Stomach (tissue), 9 donors: ENCODE results near the gene WRAP53. TPM values are rescaled to one million over a fixed set of nuclear protein-coding genes. Genes with fewer than 3 reads are reported as not detected.

Experiments used
- DNase-seq, 2 donors: peaks; one replicate each; pipeline versions ENCODE4 v3.0.0 to v3.0.0-alpha.2; 2013 to 2019
- H3K27ac ChIP-seq, 5 donors: fragments of 200-600 bp in 4 of 5; sonication (generic) in 4 of 5; one replicate each; pipeline ENCODE4 v1.5.1; 2013 to 2019; ENCODE audit warnings: mild to moderate bottlenecking in 1 of 5, moderate library complexity in 1 of 5
- H3K27me3 ChIP-seq, 3 donors: fragments of 200-600 bp; sonication (generic); one replicate each; pipeline ENCODE4 v1.5.1; 2017 to 2019; ENCODE audit warnings: mixed run types in 1 of 3
- H3K36me3 ChIP-seq, 4 donors: fragments of 200-600 bp; sonication (generic); 1 replicate in 3 of 4; 2 replicates in 1 of 4; pipeline ENCODE4 v1.5.1; 2016 to 2019
- H3K4me1 ChIP-seq, 4 donors: fragments of 200-600 bp; sonication (generic); one replicate each; pipeline ENCODE4 v1.5.1; 2016 to 2019
- H3K4me3 ChIP-seq, 4 donors: fragments of 200-600 bp; sonication (generic) in 3 of 4; one replicate each; pipeline ENCODE4 v1.5.1; 2016 to 2019; ENCODE audit warnings: mild to moderate bottlenecking in 1 of 4
- H3K9me3 ChIP-seq, 4 donors: fragments of 200-600 bp; sonication (generic); one replicate each; pipeline ENCODE4 v1.5.1; 2016 to 2019
- EP300 ChIP-seq: sonication (generic); formaldehyde crosslinking; IDR thresholded peaks from one replicate; pipeline ENCODE4 v1.6.1; 2017; ENCODE audit warnings: antibody characterized with exemption
- POLR2A ChIP-seq, 4 donors: fragments of 450-650 bp; IDR thresholded peaks; one replicate each; pipeline ENCODE4 v1.6.1; 2016; ENCODE audit warnings: antibody characterized with exemption in 4 of 4, control low read depth in 2 of 4, mild to moderate bottlenecking in 1 of 4, moderate library complexity in 1 of 4
- POLR2AphosphoS5 ChIP-seq, 3 donors: sonication (generic); formaldehyde crosslinking; IDR thresholded peaks; one replicate each; pipeline ENCODE4 v1.6.1; 2016; ENCODE audit warnings: antibody characterized with exemption in 3 of 3
- whole genome bisulfite sequencing, 5 donors: extraction: QIAGEN DNeasy Blood & Tissue Kit in 3 of 5; methylation state at CpG; one replicate each; pipeline versions ENCODE4 v1.1.5 to v1.1.7; 2013 to 2018; 5-methylcytosine and 5-hydroxymethylcytosine counted together
- intact Hi-C: fragments of 100-400 bp; cut with DNase I; formaldehyde crosslinking; loops from one replicate; pipeline ENCODE4 v1.15.1; 2023; ENCODE audit warnings: low total_unique reads
- polyA plus RNA-seq, 3 donors: library from polyadenylated mRNA; stranded (reverse); fragments of 200-250 nt; gene quantifications; one replicate each; pipeline ENCODE4 v1.2.3, GENCODE V29; 2013
- total RNA-seq, 5 donors: library from RNA; depleted of rRNA; stranded (reverse); fragments of >200 nt; gene quantifications; one replicate each; pipeline versions ENCODE4 v1.1.0 to v1.2.3, GENCODE V29; 2014 to 2016
- TF ChIP-seq, protein P1 (sequence below), 7 experiments: fragments of 450-650 bp in 4 of 7; fragments of 200-600 bp in 3 of 7; sonication (generic) in 3 of 7; IDR thresholded peaks; one replicate each; pipeline ENCODE4 v1.5.1; 2016 to 2019; ENCODE audit warnings: antibody characterized with exemption in 7 of 7, control low read depth in 2 of 7, mild to moderate bottlenecking in 1 of 7
- donor health status: healthy with polysubstance abuse.
- donor health status: Bipolar disorder and iron deficiency.
- donor health status: healthy.

The WRAP53 gene
- total and polyA plus RNA-seq, 8 donors = 1.8 to 12.6 (median 3.8) TPM

- Histone ChIP-seq H3K9me3 (peaks cover 0 to 10% (median 6%) of the 10 kb centered on the region in 4 donors), H3K27ac (no peak overlapping the region), H3K4me3 (no peak overlapping the region), H3K27me3 (no peaks in the 10 kb centered on the region), H3K4me1 (no peaks in the 10 kb centered on the region), H3K36me3 (peaks cover 52 to 67% (median 66%) of the 10 kb centered on the region in 4 donors)
- no peak for DNase-seq
- intact Hi-C loops = no loop called here
- 88 to 95% (median 91%) methylated on average over 14 of the region's 14 CpGs for WGBS, 5 donors
- no peak for TF ChIP-seq EP300
- no peak for TF ChIP-seq POLR2A (IDR thresholded peaks at IDR 0.05)
- TF ChIP-seq, protein P1, sequence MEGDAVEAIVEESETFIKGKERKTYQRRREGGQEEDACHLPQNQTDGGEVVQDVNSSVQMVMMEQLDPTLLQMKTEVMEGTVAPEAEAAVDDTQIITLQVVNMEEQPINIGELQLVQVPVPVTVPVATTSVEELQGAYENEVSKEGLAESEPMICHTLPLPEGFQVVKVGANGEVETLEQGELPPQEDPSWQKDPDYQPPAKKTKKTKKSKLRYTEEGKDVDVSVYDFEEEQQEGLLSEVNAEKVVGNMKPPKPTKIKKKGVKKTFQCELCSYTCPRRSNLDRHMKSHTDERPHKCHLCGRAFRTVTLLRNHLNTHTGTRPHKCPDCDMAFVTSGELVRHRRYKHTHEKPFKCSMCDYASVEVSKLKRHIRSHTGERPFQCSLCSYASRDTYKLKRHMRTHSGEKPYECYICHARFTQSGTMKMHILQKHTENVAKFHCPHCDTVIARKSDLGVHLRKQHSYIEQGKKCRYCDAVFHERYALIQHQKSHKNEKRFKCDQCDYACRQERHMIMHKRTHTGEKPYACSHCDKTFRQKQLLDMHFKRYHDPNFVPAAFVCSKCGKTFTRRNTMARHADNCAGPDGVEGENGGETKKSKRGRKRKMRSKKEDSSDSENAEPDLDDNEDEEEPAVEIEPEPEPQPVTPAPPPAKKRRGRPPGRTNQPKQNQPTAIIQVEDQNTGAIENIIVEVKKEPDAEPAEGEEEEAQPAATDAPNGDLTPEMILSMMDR (IDR thresholded peaks at IDR 0.05) = no peak
- no peak for TF ChIP-seq POLR2AphosphoS5 (IDR thresholded peaks at IDR 0.05)
Observed at GRCh38 chr17:7674934-7675333, 13.3 kb upstream of the WRAP53 start.

- Histone ChIP-seq H3K27ac (no peak overlapping the region), H3K36me3 (peaks cover 39 to 51% (median 50%) of the 10 kb centered on the region in 4 donors), H3K9me3 (peaks cover 0 to 10% (median 6%) of the 10 kb centered on the region in 4 donors), H3K4me3 (no peak overlapping the region), H3K4me1 (no peaks in the 10 kb centered on the region), H3K27me3 (no peaks in the 10 kb centered on the region)
- WGBS, 5 donors = 81 to 93% (median 86%) methylated on average over 5 of the region's 5 CpGs
- no peak for DNase-seq
- intact Hi-C loops = no loop called here
- no peak for TF ChIP-seq POLR2A (IDR thresholded peaks at IDR 0.05)
- no peak for TF ChIP-seq EP300
- no peak for TF ChIP-seq POLR2AphosphoS5 (IDR thresholded peaks at IDR 0.05)
- TF ChIP-seq, protein P1 (IDR thresholded peaks at IDR 0.05) = no peak
Observed at GRCh38 chr17:7676533-7676932, 11.7 kb upstream of the WRAP53 start.

DNA sequence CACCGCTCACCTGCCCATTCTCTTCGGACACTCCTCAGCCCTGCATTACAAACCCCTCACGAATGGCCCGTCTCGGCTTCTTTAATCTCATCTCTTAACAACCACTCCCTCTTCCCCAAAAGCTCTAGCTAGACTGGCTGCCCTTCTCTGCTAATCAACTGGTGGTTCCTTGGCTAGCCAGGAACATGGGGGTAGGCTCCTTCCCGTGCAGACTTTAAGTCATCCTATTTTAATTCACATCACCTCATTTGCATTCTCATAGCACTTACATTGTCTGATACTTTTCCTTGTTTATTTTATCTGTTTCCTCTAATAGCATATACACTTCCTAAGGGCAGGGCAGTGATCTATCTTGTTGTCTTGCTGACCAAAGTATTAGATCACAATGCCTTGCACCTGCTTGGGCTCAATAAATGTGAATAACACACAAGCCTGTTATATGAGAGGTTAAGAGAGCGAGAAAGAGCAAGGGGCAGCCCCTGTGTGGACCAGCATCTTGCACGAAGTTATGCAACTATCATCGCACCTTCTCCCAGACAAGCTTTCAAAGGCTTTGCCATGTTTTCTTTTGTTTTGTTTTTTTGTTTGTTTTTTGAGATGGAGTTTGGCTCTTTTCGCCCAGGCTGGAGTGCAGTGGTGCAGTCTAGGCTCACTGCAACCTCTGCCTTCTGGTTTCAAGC lies 10.7 kb upstream of the WRAP53 start:
- no peak overlapping the region for H3K27ac ChIP-seq
- peaks cover 30 to 41% (median 40%) of the 10 kb centered on the region in 4 donors for H3K36me3 ChIP-seq
- no peak overlapping the region for H3K4me3 ChIP-seq
- no peak for DNase-seq
- peaks cover 0 to 10% (median 6%) of the 10 kb centered on the region in 4 donors for H3K9me3 ChIP-seq
- WGBS, 5 donors = 76 to 83% (median 79%) methylated on average over 10 of the region's 10 CpGs
- peaks cover 0 to 3% (median 1%) of the 10 kb centered on the region in 4 donors for H3K4me1 ChIP-seq
- TF ChIP-seq EP300 = no peak
- no peak for TF ChIP-seq POLR2AphosphoS5 (IDR thresholded peaks at IDR 0.05)
- no peak for TF ChIP-seq POLR2A (IDR thresholded peaks at IDR 0.05)
- TF ChIP-seq, protein P1 (IDR thresholded peaks at IDR 0.05) = no peak
- intact Hi-C loops = no loop called here
- no peaks in the 10 kb centered on the region for H3K27me3 ChIP-seq

DNA sequence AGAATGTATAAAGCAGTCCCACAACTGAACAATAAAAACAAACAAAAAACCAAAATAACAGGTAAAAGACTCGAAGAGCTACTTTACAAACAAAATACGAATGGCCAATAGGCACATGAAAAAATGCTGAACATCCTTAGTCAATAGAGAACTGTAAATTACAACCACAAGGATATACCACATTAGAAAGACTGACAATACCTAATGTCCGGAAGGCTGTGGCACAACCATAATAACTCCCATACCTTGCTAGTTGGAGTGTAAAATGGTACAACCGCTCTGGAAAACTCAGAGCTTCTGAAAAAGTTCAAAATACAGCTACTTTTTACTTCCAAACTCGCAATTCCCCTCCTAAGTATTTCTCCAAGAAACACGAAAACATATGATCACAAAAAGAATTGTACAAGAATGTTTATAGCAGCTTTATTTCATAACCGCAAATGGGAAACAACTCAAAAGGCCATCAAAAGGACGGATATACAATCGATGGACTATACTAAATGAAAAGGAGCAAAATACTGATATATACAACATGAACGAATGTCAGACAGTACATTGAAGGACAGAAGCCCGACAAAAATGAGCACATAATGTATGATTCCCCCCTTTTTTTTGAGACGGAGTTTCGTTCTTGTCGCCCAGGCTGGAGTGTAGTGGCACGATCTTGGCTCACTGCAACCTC lies 3.3 kb upstream of the WRAP53 start:
- intact Hi-C loops = loop anchor here (10.0 kb wide), 1 partner anchor 50 kb away; the partner anchor contains the start of gene SHBG
- 30 to 58% (median 43%) methylated on average over 15 of the region's 15 CpGs for WGBS, 5 donors

More for the DNA sequence above, 3.3 kb upstream of the WRAP53 start:
- no peaks in the 10 kb centered on the region for H3K9me3 ChIP-seq
- peak overlapping the region; percentile 83 to 98 (median 97) for H3K27ac ChIP-seq
- TF ChIP-seq EP300 = no peak
- no peak for TF ChIP-seq POLR2AphosphoS5 (IDR thresholded peaks at IDR 0.05)
- TF ChIP-seq POLR2A (IDR thresholded peaks at IDR 0.05) = no peak
- TF ChIP-seq, protein P1 (IDR thresholded peaks at IDR 0.05) = no peak
- no peak for DNase-seq
- no peaks in the 10 kb centered on the region for H3K27me3 ChIP-seq
- H3K4me1 ChIP-seq = peaks cover 22 to 50% (median 36%) of the 10 kb centered on the region in 4 donors
- peak overlapping the region; percentile 80 to 95 (median 86) for H3K4me3 ChIP-seq
- no peaks in the 10 kb centered on the region for H3K36me3 ChIP-seq
